ENCODE results near the gene DIP2C. TPM values are rescaled to one million over a fixed set of nuclear protein-coding genes. Genes with fewer than 3 reads are reported as not detected.

DIP2C gene
- polyA plus RNA-seq, 12 donors, result 18.1 to 31.7 (median 26.1) TPM; not detected in 1

GRCh38 chr10:500876-501275 lies 188.6 kb downstream of the DIP2C start:
- peak; percentile 55 for DNase-seq

GRCh38 chr10:499991-500390 lies 189.5 kb downstream of the DIP2C start:
- no peak for DNase-seq

DNA sequence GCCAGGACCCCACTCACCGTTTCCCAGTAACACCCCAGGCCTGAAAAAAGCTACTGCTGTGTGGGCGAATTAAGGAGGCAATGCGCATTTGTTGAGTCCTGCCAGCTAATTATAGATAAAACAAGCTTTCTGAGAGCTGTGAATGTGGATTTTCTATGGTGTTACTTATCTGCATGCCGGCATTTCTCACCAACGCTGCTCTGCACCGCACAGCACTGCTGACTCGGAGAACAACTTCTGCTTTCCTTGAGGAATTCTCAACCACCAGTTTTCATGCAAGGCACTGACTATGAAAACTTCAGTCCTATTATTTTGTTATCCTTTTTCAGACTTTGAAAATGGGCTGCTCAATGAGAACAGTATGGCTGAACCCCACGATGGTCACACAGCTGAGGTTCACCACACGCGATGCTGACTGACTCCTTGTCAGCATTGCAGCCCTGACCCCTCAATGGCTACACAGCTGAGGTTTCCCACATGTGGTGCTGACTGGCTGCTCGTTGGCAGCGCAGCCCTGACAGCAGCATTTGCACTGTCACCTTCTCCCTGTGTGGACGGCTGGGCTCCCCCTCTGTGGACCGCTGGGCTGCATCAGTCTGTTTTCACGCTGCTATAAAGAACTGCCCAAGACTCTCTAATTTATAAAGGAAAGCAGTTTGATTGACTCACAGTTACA lies 190.6 kb downstream of the DIP2C start:
- no peak for DNase-seq

DNA sequence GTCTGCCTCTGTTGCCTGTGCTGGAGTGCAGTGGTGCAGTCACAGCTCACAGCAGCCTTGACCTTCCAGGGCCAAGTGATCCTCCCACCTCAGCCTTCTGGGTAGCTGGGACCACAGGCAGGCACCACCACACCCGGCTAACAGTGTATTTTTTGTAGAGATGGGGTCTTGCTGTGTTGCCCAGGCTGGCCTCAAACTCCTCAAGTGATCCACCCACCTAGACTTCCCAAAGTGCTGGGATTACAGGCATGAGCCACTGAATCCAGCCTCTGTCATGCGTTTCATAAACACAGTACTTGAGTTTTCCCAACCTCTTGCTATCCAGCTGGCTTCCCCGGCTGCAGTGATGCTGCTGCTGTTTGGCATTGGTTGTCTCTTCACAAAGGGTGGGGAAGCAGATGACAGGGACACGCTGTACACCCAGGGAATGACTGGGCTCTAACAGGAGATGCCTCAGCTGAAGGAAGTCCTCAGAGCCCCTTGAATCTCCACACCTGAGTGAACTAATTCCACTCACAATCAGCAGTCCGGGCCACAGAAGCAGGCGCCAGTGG lies 191.5 kb downstream of the DIP2C start:
- DNase-seq, result no peak

DNA sequence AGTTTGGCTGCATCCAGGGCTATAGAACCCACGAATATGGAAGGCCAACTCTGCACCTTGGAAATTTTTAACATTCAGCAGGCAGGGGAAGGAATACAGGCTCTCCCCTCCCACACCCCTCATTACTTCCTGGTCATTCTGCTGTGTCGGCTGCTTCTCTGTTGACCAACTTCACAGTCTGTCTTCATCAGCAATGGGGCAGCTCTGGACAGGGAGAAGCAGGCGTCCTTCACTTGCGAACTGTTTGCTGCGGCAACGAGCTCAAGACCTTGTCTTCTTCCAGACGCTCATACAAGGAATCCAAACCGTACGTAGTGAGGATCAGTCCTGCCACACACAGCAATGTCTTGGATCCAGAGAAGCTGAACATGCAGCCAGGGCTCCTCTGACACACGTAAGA lies 192.2 kb downstream of the DIP2C start:
- DNase-seq, result no peak

DNA sequence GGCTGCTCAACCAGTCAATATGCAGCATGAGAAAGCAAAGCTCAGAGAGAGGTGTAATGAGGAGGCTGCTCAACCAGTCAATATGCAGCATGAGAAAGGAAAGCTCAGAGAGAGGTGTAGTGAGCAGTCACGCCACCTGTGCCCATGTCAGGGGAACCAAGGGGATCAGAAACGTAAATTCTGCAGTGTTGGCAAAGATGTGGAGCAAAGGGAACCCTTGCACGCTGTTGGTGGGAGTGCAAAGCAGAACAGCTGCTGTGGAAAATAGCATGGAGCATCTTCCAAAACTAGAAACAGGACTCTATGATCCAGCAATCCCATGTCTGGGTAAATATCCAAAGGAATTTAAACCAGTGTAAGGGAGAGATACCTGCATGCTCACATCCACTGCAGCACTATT lies 194.9 kb downstream of the DIP2C start:
- no peak for DNase-seq

DNA sequence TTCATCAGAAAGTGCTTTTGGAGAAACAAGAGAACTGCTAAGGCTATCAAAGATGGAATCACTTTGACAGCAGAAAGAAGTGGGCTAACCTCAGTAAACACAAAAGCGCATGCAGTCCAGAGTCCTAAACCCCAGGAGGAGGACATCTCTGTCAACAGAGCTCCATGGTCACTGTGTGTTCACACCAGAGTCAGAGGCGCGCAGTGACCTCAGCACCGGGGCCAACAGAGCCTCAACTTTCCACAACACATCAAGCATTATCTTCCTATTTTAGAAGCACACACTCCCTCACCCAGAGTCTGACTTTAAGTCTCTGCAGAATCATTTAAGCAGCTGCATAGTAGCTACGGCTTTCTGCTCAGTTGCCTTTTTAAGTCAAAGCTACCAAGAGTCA lies 195.3 kb downstream of the DIP2C start:
- DNase-seq, result no peak

DNA sequence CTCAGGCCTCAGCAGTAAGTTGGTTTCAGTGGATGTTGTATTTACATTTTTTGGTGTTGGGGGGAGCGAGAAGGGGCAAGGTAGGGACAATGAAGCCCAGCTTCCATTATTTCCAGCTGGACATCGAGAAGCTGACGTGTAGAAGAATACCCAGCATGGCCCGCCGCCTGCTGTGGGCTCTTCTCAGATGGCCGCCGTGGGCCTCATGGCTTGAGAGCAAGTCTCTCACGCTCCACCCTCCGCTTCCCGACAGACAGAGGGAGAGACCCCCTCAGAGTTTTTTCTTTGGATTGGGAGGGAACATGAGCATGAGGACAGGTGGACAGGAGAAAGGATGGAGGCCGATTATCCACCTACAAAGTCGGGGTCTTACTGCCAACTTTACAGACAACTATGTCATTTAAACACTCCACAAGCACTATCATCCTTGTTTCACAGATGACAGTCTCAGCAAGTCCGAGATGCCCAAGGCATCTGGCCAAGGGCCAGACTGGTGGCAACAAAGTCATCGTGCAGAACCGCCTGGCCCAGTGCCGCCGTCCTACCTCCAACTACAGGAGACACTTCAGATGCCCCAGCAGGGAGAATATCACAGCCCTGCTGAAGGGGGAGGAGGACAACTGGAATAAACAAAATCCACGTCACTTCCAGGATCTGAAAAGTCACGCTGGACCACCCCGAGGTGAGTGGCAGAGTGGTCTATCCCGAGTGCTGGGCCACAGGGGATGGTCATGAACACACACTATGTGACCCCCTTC lies 195.9 kb downstream of the DIP2C start:
- DNase-seq, result no peak

DNA sequence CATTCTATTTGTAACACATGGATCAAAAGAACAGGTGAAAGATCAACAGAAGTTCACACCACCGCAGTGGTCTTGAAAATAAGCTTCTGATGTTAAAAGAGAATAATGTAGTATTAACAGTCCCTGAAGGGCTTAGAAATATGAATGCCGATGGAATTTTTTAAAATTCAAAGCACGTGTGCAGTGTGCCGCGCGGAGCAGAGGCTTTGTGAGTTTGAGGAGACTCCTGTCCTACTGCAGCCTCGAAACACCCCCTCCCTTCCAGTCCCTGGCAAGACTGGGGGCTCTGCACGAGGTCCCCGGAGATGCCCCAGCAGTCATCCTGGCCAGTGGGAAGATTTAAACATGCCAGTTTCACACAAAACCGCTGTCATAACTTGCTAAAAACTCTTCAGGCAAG lies 196.6 kb downstream of the DIP2C start:
- no peak for DNase-seq

GRCh38 chr10:491667-492424 lies 197.6 kb downstream of the DIP2C start:
- DNase-seq, result no peak

- no peak for DNase-seq
These were observed 198.4 kb downstream of the DIP2C start for GRCh38 chr10:490891-491571.

- DNase-seq, result no peak
These were observed 199.2 kb downstream of the DIP2C start for GRCh38 chr10:490256-490655.

GRCh38 chr10:489330-489729 lies 200.1 kb downstream of the DIP2C start:
- DNase-seq, result no peak

DNA sequence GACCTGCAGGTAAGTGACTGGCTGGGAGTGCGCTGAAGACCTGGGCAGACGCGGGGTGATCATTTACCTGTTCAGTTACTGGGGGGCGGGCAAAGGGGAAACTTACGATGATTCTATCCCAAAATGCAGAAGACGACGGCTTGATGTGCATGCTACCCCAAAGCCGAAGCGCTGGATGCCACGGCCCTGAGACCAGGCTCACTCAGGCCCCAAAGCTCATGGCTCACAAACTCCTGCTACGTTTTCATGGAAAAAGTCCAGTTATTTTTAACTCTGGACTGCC lies 200.6 kb downstream of the DIP2C start:
- DNase-seq, result no peak

DNA sequence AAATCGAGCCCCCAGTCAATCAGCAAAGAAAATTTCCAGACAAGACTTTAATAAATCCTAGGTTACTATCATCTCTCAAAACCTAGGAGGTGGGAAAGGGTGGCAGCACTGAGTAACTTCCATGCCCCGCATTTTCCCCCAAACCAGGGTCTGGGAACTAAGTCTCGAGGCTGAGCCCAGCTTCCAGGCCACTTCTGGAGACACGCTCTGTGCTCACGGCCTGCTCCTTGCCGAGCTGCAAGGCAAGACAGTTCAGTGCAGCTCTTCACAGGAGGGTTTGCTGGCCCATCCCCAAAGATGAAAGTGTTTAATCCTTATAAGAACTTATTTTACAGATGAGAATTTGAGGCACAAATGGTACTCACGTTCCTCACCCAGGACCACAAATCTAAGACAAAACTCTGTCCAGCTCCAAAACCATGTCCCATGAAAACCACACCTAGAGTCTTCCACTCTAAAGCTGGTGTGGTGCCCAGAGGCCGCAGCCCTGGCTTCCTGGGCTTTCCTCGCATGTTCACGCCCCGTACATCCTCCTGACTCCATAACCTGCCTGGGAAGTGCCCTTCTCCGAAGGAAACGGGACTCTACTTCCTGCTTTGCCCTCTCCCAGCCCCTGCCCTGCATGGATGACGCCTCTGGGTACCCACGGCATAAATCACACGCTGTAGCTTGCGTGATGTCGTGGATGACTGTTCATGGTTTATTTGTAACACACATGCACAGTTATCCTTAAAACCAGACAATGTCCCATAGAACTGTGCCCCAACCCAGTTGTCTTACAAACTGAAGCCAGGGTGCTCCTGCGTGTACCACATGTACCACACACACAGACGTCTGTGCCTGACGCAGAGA lies 201.2 kb downstream of the DIP2C start:
- no peak for DNase-seq

DNA sequence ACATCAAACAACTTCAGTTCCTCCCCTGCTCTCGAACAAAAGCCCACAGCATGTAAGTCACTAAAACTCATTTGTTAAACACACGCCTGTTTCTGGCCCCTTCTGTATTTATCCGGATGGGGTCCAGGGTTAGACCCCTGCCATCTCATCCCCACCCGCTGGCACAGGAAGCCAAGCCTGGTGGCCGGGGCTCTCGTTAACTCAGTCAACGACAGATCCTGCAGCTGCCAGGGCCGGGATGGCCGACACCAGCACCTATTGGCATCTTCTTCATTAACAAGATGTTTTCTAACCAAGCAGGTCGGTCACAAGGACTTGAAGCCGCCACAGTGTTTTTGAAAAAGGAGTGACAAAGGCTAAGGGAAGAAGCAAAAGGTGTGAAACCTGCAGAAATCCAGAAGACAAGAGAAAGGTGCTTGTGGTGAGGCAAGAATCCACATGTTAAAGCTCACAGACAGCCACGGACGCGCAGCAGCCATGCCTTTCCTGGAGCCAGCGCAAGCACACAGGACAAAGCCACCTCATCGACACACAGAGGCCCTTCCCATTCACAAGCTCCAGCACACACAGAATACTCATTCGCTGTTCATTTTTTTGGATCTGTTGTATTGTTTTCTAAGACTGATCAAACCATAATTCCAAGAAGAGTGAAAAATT lies 202.7 kb downstream of the DIP2C start:
- DNase-seq, result no peak

DNA sequence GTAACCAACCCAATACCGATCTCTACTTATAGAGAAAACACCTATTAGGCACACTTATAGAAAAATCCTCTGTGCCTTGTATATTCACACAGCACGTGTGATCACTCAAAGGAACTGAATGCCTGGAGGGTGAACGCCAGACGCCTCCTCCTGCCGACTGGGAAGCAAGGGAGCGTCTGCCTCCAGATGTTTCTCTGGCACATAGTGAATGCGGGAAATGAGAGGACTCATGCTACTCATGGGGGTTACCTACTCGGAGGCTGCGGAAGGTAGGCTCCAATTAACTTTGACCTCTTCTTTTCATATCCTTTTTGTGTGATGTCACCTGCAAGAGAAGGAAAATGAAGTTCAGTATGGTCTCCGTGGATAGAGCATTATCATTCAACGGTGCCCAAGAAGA lies 203.3 kb downstream of the DIP2C start:
- DNase-seq, result no peak

DNA sequence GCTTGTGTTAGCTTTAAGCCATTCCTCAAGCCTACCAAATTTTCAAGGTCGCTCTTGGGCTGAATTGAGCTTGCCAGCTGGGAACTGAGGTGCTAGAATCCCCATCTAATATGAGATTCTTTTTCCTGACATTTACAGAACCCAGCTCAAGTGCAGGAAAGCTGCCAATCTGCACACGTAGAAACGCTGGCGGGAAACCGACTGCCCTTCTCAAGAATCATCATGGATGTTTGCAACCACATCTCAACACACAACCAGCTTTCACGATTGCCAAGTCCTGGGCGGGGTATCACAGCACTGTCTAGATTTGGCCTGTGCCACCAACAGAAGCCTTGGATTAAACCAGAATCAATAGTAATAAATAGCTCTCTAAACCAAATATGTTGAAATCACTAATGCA lies 203.7 kb downstream of the DIP2C start:
- no peak for DNase-seq

- no peak for DNase-seq
These were observed 204.4 kb downstream of the DIP2C start for GRCh38 chr10:484925-485661.

GRCh38 chr10:484441-484924 lies 205.0 kb downstream of the DIP2C start:
- DNase-seq, result no peak

Measured in muscle of arm (tissue), 12 donors.